Stimulated activated memory B cell treated with anti-CD40 and anti-IgM and Interleukin-4, amounts not matched to agents 10 μg/mL and 1 μg/mL and 100 μg/mL, for 72 hours (primary cell): ENCODE data around the gene IDUA.

Source experiments
- ATAC-seq: fragments of 150-1000 bp; cut with Tn5 transposase; 2 replicates; pipeline ENCODE4 v1.10.0; 2021
- H3K27ac Mint-ChIP-seq: one replicate; pipeline ENCODE4 v1.8.0; 2022; ENCODE audit warnings: mild to moderate bottlenecking, mixed read lengths
- H3K27me3 Mint-ChIP-seq: one replicate; pipeline ENCODE4 v1.8.0; 2022; ENCODE audit warnings: mixed read lengths
- H3K36me3 Mint-ChIP-seq: one replicate; pipeline ENCODE4 v1.8.0; 2022; ENCODE audit warnings: mixed read lengths
- H3K4me1 Mint-ChIP-seq: one replicate; pipeline ENCODE4 v1.8.0; 2022; ENCODE audit warnings: mixed read lengths
- H3K4me3 Mint-ChIP-seq: one replicate; pipeline ENCODE4 v1.8.0; 2022; ENCODE audit warnings: mild to moderate bottlenecking, moderate library complexity, mixed read lengths
- H3K9me3 Mint-ChIP-seq: one replicate; pipeline ENCODE4 v1.8.0; 2022; ENCODE audit warnings: mixed read lengths

IDUA gene

GRCh38 chr4:952881-953573 lies 33.8 kb upstream of the IDUA start:
- Mint-ChIP-seq H3K4me3 (no peak overlapping the region), H3K9me3 (no peaks in the 10 kb centered on the region), H3K36me3 (peaks cover 46% of the 10 kb centered on the region), H3K4me1 (peaks cover 2% of the 10 kb centered on the region), H3K27ac (no peak overlapping the region), H3K27me3 (no peaks in the 10 kb centered on the region)
- no peak for ATAC-seq

- no peak for ATAC-seq
- Mint-ChIP-seq H3K27me3 (no peaks in the 10 kb centered on the region), H3K4me3 (no peak overlapping the region), H3K27ac (no peak overlapping the region), H3K9me3 (no peaks in the 10 kb centered on the region), H3K36me3 (peaks cover 47% of the 10 kb centered on the region), H3K4me1 (no peaks in the 10 kb centered on the region)
These were observed 33.3 kb upstream of the IDUA start for GRCh38 chr4:953574-953915.

DNA sequence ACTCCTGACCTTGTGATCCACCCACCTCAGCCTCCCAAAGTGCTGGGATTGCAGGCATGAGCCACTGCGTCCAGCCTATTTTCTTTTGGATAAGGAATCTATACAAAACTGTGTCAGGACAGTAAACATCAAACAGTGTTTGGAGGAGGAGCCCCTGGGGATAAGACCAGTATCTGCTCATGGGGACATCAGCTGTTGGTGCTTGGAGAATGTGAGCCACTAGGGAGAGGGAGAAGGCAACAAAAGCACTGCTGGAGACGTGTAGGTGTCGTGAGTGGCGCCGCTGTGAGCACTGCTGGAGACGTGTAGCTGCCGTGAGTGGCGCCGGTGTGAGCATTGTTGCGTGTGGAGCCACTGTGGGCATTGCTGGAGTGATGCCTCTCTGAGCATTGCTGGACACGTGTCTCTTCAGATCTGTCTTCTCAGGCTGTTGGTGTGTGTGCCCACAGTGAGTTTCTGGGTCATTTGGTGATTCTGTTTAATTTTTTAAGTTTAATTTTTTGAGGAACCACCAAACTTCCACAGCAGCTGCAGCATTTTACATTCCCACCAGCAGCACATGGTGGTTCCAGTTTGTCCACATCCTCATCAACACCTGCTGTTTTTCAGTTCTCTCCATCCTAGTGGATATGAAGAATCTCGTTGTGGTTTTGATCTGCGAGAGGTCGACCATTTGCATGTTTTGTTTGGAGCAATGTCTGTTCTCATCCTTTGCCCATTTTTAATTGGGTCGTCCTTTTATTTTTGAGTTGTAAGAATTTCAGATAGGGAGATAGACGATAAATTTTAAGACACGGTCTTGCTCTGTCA lies 32.4 kb upstream of the IDUA start:
- Mint-ChIP-seq H3K27ac (no peak overlapping the region), H3K4me1 (no peaks in the 10 kb centered on the region), H3K9me3 (no peaks in the 10 kb centered on the region), H3K4me3 (no peak overlapping the region), H3K36me3 (peaks cover 52% of the 10 kb centered on the region), H3K27me3 (no peaks in the 10 kb centered on the region)
- no peak for ATAC-seq

DNA sequence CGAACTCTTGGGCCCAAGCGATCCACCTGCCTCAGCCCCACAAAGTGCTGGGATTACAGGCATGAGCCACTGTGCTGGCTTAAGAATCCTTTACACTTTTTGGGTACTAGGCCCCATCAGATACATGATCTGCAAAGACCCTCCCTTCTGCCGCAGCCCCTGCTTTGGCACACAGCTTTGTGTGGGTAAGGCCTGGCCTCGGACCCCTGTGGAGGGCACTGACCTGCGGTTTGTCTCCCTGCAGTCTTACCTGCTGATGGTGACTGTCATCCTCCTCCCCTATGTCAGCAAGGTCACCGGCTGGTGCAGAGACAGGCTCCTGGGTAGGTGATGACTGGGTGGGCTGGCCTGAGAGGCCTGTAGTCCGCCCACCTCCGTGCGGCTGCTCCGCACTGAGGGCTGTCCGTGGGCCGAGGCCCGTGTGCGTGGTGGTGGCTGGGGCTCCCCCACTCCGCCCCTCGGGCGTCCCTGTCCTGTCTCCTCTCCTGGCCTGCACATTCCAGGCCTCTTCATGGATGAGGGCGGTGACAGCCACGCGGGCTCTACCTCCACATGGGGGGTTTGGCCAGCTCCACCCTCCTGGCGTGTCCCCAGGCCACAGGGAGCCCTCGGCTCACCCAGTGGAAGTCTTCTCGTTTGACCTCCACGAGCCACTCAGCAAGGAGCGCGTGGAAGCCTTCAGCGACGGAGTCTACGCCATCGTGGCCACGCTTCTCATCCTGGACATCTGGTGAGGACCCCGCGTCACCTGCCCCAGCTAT lies 31.5 kb upstream of the IDUA start:
- H3K36me3 Mint-ChIP-seq: peaks cover 52% of the 10 kb centered on the region
- no peak overlapping the region for H3K4me3 Mint-ChIP-seq
- H3K27ac Mint-ChIP-seq: no peak overlapping the region
- no peaks in the 10 kb centered on the region for H3K9me3 Mint-ChIP-seq
- no peaks in the 10 kb centered on the region for H3K27me3 Mint-ChIP-seq
- no peaks in the 10 kb centered on the region for H3K4me1 Mint-ChIP-seq
- ATAC-seq: no peak

GRCh38 chr4:955931-956381 lies 30.9 kb upstream of the IDUA start:
- ATAC-seq: no peak
- H3K27me3 Mint-ChIP-seq: no peaks in the 10 kb centered on the region
- H3K4me1 Mint-ChIP-seq: no peaks in the 10 kb centered on the region
- no peak overlapping the region for H3K4me3 Mint-ChIP-seq
- no peaks in the 10 kb centered on the region for H3K9me3 Mint-ChIP-seq
- H3K36me3 Mint-ChIP-seq: peaks cover 52% of the 10 kb centered on the region
- H3K27ac Mint-ChIP-seq: no peak overlapping the region

GRCh38 chr4:956531-957230 lies 30.2 kb upstream of the IDUA start:
- H3K27me3 Mint-ChIP-seq: no peaks in the 10 kb centered on the region
- H3K36me3 Mint-ChIP-seq: peaks cover 52% of the 10 kb centered on the region
- H3K9me3 Mint-ChIP-seq: no peaks in the 10 kb centered on the region
- H3K4me1 Mint-ChIP-seq: no peaks in the 10 kb centered on the region
- ATAC-seq: no peak
- H3K4me3 Mint-ChIP-seq: no peak overlapping the region
- no peak overlapping the region for H3K27ac Mint-ChIP-seq

DNA sequence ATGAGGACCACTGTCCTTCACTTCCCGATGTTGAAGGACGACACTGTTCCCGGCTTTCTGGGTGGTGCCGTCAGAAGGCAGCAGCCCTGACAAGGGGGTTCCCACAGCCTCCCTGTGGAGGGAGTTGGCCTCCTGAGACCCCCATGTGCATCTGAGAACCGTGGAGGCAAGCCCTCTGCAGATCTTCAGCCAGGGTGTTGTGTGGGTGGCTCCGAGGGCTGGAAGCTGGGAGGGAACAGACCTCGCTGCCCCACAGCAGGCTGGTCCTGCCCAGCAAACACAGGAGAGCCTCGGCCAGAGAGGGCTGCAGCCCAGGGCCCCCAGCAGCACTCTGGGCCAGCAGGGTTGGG lies 29.6 kb upstream of the IDUA start:
- Mint-ChIP-seq H3K4me1 (no peaks in the 10 kb centered on the region), H3K27me3 (no peaks in the 10 kb centered on the region), H3K27ac (no peak overlapping the region), H3K9me3 (no peaks in the 10 kb centered on the region), H3K4me3 (no peak overlapping the region), H3K36me3 (peaks cover 53% of the 10 kb centered on the region)
- no peak for ATAC-seq

DNA sequence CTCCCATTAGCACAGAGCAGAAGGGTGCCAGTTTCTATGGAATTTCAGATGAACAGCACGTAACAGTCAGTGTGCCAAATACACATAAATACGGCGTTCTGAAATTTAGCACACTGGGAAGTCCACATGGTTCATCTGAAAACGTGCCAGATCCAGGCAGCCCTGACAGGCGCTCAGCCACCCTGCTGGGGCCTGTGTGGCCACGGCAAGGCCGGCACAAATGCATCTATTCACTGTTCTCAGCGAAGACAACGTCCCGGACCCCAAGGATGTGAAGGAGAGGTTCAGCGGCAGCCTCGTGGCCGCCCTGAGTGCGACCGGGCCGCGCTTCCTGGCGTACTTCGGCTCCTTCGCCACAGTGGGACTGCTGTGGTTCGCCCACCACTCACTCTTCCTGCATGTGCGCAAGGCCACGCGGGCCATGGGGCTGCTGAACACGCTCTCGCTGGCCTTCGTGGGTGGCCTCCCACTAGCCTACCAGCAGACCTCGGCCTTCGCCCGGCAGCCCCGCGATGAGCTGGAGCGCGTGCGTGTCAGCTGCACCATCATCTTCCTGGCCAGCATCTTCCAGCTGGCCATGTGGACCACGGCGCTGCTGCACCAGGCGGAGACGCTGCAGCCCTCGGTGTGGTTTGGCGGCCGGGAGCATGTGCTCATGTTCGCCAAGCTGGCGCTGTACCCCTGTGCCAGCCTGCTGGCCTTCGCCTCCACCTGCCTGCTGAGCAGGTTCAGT lies 29.1 kb upstream of the IDUA start:
- H3K9me3 Mint-ChIP-seq: no peaks in the 10 kb centered on the region
- no peak overlapping the region for H3K27ac Mint-ChIP-seq
- no peaks in the 10 kb centered on the region for H3K4me1 Mint-ChIP-seq
- H3K27me3 Mint-ChIP-seq: no peaks in the 10 kb centered on the region
- ATAC-seq: no peak
- H3K36me3 Mint-ChIP-seq: peaks cover 54% of the 10 kb centered on the region
- H3K4me3 Mint-ChIP-seq: no peak overlapping the region

DNA sequence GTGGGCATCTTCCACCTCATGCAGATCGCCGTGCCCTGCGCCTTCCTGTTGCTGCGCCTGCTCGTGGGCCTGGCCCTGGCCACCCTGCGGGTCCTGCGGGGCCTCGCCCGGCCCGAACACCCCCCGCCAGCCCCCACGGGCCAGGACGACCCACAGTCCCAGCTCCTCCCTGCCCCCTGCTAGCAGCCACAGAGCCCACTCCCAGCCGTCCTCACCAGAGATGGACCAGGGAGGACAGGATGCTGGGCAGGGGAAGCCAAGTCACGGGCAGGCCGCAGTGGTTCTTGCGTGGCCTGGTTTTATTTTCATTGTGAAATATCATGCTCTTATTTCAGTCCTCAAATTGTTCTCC lies 28.6 kb upstream of the IDUA start:
- Mint-ChIP-seq H3K4me3 (no peak overlapping the region), H3K9me3 (no peaks in the 10 kb centered on the region), H3K27me3 (no peaks in the 10 kb centered on the region), H3K36me3 (peaks cover 51% of the 10 kb centered on the region), H3K4me1 (no peaks in the 10 kb centered on the region), H3K27ac (no peak overlapping the region)
- ATAC-seq: no peak

GRCh38 chr4:958696-959337 lies 28.0 kb upstream of the IDUA start:
- no peak for ATAC-seq
- H3K4me3 Mint-ChIP-seq: no peak overlapping the region
- H3K4me1 Mint-ChIP-seq: no peaks in the 10 kb centered on the region
- no peaks in the 10 kb centered on the region for H3K9me3 Mint-ChIP-seq
- H3K36me3 Mint-ChIP-seq: peaks cover 46% of the 10 kb centered on the region
- no peak overlapping the region for H3K27ac Mint-ChIP-seq
- H3K27me3 Mint-ChIP-seq: no peaks in the 10 kb centered on the region

DNA sequence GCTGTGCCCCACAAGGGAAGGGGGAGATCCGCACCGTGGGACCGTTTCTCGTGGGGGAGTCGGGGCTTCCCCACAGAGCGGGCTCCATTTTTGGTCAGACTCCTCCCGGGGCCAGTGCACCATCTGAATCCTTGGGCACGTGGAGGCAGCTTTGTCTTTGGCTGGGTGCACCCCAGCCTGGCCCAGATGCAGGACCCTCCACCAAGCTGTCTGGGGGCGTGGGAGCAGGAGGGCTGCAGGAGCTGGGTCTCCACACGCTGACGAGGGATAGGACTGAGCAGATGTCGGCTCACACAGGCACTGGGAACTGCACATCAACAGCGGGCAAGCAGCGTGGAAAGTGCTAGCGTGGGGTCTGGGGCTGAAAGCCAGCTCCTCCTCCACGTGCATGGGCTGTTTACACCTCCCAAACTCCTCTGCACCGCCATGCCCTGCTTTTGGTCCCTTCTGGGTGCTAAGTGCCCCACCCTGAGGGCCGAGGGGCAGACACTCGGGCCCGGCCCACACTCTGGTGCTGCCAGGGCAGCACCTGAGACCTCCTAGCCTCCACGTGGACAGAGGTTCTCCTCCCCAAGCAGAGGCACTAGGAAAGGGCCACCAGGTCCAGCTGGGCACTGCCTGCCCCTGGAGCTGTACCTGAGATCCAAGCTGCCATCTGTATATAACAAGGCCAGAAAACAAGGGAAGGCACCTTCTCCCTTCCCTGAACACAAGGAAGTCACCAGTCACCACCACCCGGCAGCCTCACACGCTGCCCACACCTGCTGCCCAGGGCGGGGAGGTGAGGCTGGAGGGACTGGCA lies 27.3 kb upstream of the IDUA start:
- Mint-ChIP-seq H3K27me3 (no peaks in the 10 kb centered on the region), H3K36me3 (peaks cover 39% of the 10 kb centered on the region), H3K4me3 (no peak overlapping the region), H3K27ac (no peak overlapping the region), H3K9me3 (no peaks in the 10 kb centered on the region), H3K4me1 (no peaks in the 10 kb centered on the region)
- no peak for ATAC-seq

DNA sequence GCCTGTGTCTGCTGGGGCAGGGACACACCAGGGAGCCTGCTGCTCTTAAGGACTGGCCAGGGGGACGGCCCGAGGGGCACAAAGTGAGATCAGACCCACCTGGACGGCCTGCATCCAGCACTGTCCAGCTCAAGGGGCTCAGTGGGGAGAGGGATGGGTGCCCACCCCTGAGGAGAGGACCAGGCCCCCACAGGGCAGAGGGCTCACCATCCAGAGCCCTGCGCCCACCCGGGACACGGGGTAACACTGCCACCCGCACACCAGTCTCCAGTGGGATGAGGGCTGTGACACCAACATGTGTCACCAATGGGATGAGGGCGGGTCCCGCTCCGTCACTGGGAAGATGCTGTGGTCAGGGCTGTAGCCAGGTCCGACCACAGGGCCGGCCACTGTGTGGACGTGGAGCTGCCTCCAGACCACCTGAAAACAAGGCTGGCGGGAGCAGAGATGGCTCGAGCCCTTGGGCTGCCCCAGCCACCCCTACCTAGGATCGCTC lies 26.7 kb upstream of the IDUA start:
- Mint-ChIP-seq H3K27ac (no peak overlapping the region), H3K36me3 (peaks cover 34% of the 10 kb centered on the region), H3K9me3 (no peaks in the 10 kb centered on the region), H3K27me3 (no peaks in the 10 kb centered on the region), H3K4me3 (no peak overlapping the region), H3K4me1 (no peaks in the 10 kb centered on the region)
- ATAC-seq: peak; percentile 25

DNA sequence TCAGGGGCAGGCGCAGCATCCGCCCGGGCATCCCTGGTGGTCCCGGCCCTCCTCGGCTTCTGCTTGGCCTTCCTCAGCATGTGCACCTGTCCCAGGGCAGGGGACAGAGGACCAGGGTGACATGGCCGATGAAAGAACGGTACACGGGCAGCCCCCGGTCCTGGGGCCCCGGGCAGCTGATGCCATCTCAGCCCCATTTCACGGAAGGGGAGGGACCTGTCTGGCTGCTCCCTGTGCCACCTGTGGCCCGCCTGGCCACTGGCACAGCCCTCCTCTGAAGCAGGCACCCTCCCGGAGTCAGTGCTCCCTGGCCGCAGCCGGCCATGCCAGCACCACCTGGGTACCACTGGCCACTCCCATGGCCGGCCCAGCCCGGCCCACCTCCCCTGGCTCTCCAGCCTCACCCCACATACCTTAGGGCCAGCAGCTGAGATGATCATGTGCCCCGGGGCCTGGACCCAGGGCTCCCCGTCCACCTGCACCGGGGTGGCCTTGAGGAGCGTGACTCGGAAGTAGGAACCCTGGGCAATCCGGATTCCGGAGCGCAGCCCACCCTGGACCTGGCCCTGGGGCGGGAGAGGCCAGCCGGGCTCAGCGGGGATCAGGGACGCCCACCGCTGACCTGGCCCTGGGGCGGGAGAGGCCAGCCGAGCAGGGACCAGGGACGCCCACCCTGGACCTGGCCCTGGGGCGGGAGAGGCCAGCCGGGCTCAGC lies 26.1 kb upstream of the IDUA start:
- no peaks in the 10 kb centered on the region for H3K4me1 Mint-ChIP-seq
- H3K36me3 Mint-ChIP-seq: peaks cover 36% of the 10 kb centered on the region
- no peak overlapping the region for H3K4me3 Mint-ChIP-seq
- no peaks in the 10 kb centered on the region for H3K27me3 Mint-ChIP-seq
- H3K27ac Mint-ChIP-seq: no peak overlapping the region
- ATAC-seq: no peak
- no peaks in the 10 kb centered on the region for H3K9me3 Mint-ChIP-seq
